ENCODE data around the gene PTPRD. TPM values are rescaled to one million over a fixed set of nuclear protein-coding genes. Genes with fewer than 3 reads are reported as not detected.

Gene PTPRD
- total RNA-seq, 1 experiment from 2014 or later: 0.02 TPM

GRCh38 chr9:8709731-8710130 lies 1903.1 kb downstream of the PTPRD start:
- no peak for DNase-seq (ENCODE audit: low read depth, low spot score)
- Histone ChIP-seq H3K4me1 (ENCODE audit: control insufficient read depth in 1 of 2, insufficient read depth in 2 of 2, low read length in 2 of 2) (no peaks in the 10 kb centered on the region), H3K9me3 (ENCODE audit: control insufficient read depth in 1 of 2, insufficient read depth in 1 of 2, low read depth in 1 of 2, low read length in 2 of 2) (peaks cover 0 to 10% of the 10 kb centered on the region in 2 experiments; a peak in 1 of 4 replicates), H2AFZ (ENCODE audit: low read depth, low read length, poor library complexity, severe bottlenecking) (no peak overlapping the region), H3K27me3 (ENCODE audit: insufficient read depth, low read length) (no peaks in the 10 kb centered on the region), H3K9ac (ENCODE audit: low read length) (no peak overlapping the region), H3K27ac (ENCODE audit: low read depth, low read length) (no peak overlapping the region), H3K79me2 (ENCODE audit: insufficient read depth, low read length) (no peaks in the 10 kb centered on the region), H4K20me1 (ENCODE audit: insufficient read depth) (no peaks in the 10 kb centered on the region), H3K36me3 (ENCODE audit: control insufficient read depth in 1 of 2, insufficient read depth in 2 of 2, low read length in 2 of 2) (no peaks in the 10 kb centered on the region), H3K4me2 (ENCODE audit: low read length) (no peak overlapping the region), H3K9me2 (ENCODE audit: insufficient read depth) (no peaks in the 10 kb centered on the region), H3K4me3 (replicated peaks in 1 of 2; ENCODE audit: low read depth in 1 of 2, low read length in 2 of 2) (no peak overlapping the region)
- intact Hi-C loops (cut with micrococcal nuclease): no loop called here
- no peak for ATAC-seq
- TF ChIP-seq YY1 (IDR thresholded peaks at IDR 0.05; ENCODE audit: extremely low read depth, insufficient replicate concordance, low read depth, low read length): no peak
- TF ChIP-seq ZNF274 (IDR thresholded peaks at IDR 0.05; ENCODE audit: low read depth, low read length): no peak
- TF ChIP-seq MAX (IDR thresholded peaks at IDR 0.05): no peak
- TF ChIP-seq ELF1 (IDR thresholded peaks at IDR 0.05; ENCODE audit: borderline replicate concordance, low read depth): no peak
- TF ChIP-seq ZFX (IDR thresholded peaks at IDR 0.05): no peak
- no peak for TF ChIP-seq ATF3 (IDR thresholded peaks at IDR 0.05)
- TF ChIP-seq TCF7L2 (IDR thresholded peaks at IDR 0.05; ENCODE audit: borderline replicate concordance, extremely low read depth, insufficient read depth, insufficient read length): no peak
- POLR2A ChIA-PET: no interaction called here
- RAD21 ChIA-PET (ENCODE audit: low non-redundant PET in 1 of 2, low total read pairs in 2 of 2, uncharacterized antibody in 2 of 2, unreplicated experiment in 2 of 2): no interaction called here
- CTCF ChIA-PET: no interaction called here
- no TSS peak for BruUV-seq (replicated peaks)

- intact Hi-C loops (cut with micrococcal nuclease): no loop called here
- CTCF ChIA-PET: no interaction called here
- no peaks in the 10 kb centered on the region for H3K9me2 ChIP-seq (ENCODE audit: insufficient read depth)
- TF ChIP-seq POLR2AphosphoS5 (IDR thresholded peaks at IDR 0.05; ENCODE audit: low read depth, low read length): no peak
- no peak for TF ChIP-seq ZFX (IDR thresholded peaks at IDR 0.05)
- no peak for TF ChIP-seq FOSL1 (IDR thresholded peaks at IDR 0.05; ENCODE audit: low read depth)
- TF ChIP-seq JUND (IDR thresholded peaks at IDR 0.05): no peak
- TF ChIP-seq EGR1 (IDR thresholded peaks at IDR 0.05; ENCODE audit: low read depth): no peak
- H3K9me3 ChIP-seq (ENCODE audit: control insufficient read depth in 1 of 2, insufficient read depth in 1 of 2, low read depth in 1 of 2, low read length in 2 of 2): peaks cover 6 to 14% of the 10 kb centered on the region in 2 experiments; a peak in 2 of 4 replicates
- H3K27me3 ChIP-seq (ENCODE audit: insufficient read depth, low read length): no peaks in the 10 kb centered on the region
- no peak for ATAC-seq
- no peaks in the 10 kb centered on the region; a peak in 1 of 4 replicates for H3K4me1 ChIP-seq (ENCODE audit: control insufficient read depth in 1 of 2, insufficient read depth in 2 of 2, low read length in 2 of 2)
- H3K4me2 ChIP-seq (ENCODE audit: low read length): no peak overlapping the region
- H3K79me2 ChIP-seq (ENCODE audit: insufficient read depth, low read length): no peaks in the 10 kb centered on the region
- H4K20me1 ChIP-seq (ENCODE audit: insufficient read depth): no peaks in the 10 kb centered on the region
- POLR2A ChIA-PET: no interaction called here
- H2AFZ ChIP-seq (ENCODE audit: low read depth, low read length, poor library complexity, severe bottlenecking): no peak overlapping the region
- no peak overlapping the region for H3K9ac ChIP-seq (ENCODE audit: low read length)
- no peaks in the 10 kb centered on the region for H3K36me3 ChIP-seq (ENCODE audit: control insufficient read depth in 1 of 2, insufficient read depth in 2 of 2, low read length in 2 of 2)
- no peak for DNase-seq (ENCODE audit: low read depth, low spot score)
- no peak overlapping the region for H3K4me3 ChIP-seq (replicated peaks in 1 of 2; ENCODE audit: low read depth in 1 of 2, low read length in 2 of 2)
- no peak overlapping the region for H3K27ac ChIP-seq (ENCODE audit: low read depth, low read length)
- BruUV-seq (replicated peaks): no TSS peak
- RAD21 ChIA-PET (ENCODE audit: low non-redundant PET in 1 of 2, low total read pairs in 2 of 2, uncharacterized antibody in 2 of 2, unreplicated experiment in 2 of 2): no interaction called here
These were observed 1904.1 kb downstream of the PTPRD start for GRCh38 chr9:8708728-8709127.
